KG1 (cell line): Measurements from ENCODE around the gene PDE4D.

ENCODE experiments used
- DNase-seq: peaks from one replicate; lab custom pipeline; 2025; lab: John Stamatoyannopoulos, UW

Gene PDE4D

GRCh38 chr5:59137846-59138245 is 755.7 kb downstream of the PDE4D start:
- DNase-seq, result no peak

GRCh38 chr5:59136549-59136948 is 757.0 kb downstream of the PDE4D start:
- no peak for DNase-seq

GRCh38 chr5:59134471-59135163 is 758.9 kb downstream of the PDE4D start:
- no peak for DNase-seq

- DNase-seq, result no peak
These were observed 759.7 kb downstream of the PDE4D start for GRCh38 chr5:59133764-59134261.

GRCh38 chr5:59132131-59132530 is 761.4 kb downstream of the PDE4D start:
- DNase-seq, result no peak

- DNase-seq, result no peak
These were observed 763.1 kb downstream of the PDE4D start for GRCh38 chr5:59130431-59130830.

- DNase-seq, result no peak
These were observed 764.8 kb downstream of the PDE4D start for GRCh38 chr5:59128646-59129290.

- DNase-seq, result no peak
These were observed 766.6 kb downstream of the PDE4D start for GRCh38 chr5:59126708-59127573.

- no peak for DNase-seq
These were observed 767.4 kb downstream of the PDE4D start for GRCh38 chr5:59126016-59126707.

GRCh38 chr5:59125011-59125961 is 768.2 kb downstream of the PDE4D start:
- no peak for DNase-seq

- no peak for DNase-seq
These were observed 769.6 kb downstream of the PDE4D start for GRCh38 chr5:59123595-59124561.

GRCh38 chr5:59119480-59119879 is 774.0 kb downstream of the PDE4D start:
- DNase-seq, result no peak

GRCh38 chr5:59117320-59117719 is 776.2 kb downstream of the PDE4D start:
- DNase-seq, result no peak

- DNase-seq, result no peak
These were observed 777.2 kb downstream of the PDE4D start for GRCh38 chr5:59116231-59116865.

GRCh38 chr5:59115345-59115744 is 778.2 kb downstream of the PDE4D start:
- DNase-seq, result no peak

GRCh38 chr5:59109383-59109782 is 784.1 kb downstream of the PDE4D start:
- no peak for DNase-seq

GRCh38 chr5:59107692-59108091 is 785.8 kb downstream of the PDE4D start:
- DNase-seq, result no peak

GRCh38 chr5:59104400-59105127 is 789.0 kb downstream of the PDE4D start:
- no peak for DNase-seq

- DNase-seq, result no peak
These were observed 790.2 kb downstream of the PDE4D start for GRCh38 chr5:59103303-59103702.
